ENCODE results near the gene ENAH.

Gene ENAH

GRCh38 chr1:225506727-225507126 lies 146.2 kb downstream of the ENAH start:
- no peak for TF ChIP-seq TCF12 (IDR thresholded peaks at IDR 0.05; ENCODE audit: low read depth)
- TF ChIP-seq NFIC (IDR thresholded peaks at IDR 0.05): no peak
- no peak for TF ChIP-seq USF1 (IDR thresholded peaks at IDR 0.05)
- TF ChIP-seq TEAD4 (IDR thresholded peaks at IDR 0.05): no peak
- TF ChIP-seq CEBPB (IDR thresholded peaks at IDR 0.05): no peak
- TF ChIP-seq FOXM1 (IDR thresholded peaks at IDR 0.05; ENCODE audit: borderline replicate concordance, low read depth): no peak
- TF ChIP-seq EP300 (IDR thresholded peaks at IDR 0.05; ENCODE audit: borderline replicate concordance): no peak
- TF ChIP-seq ZBTB7A (IDR thresholded peaks at IDR 0.05; ENCODE audit: low read depth): no peak
- no peak for TF ChIP-seq MAX (IDR thresholded peaks at IDR 0.05)
- no peak for TF ChIP-seq TAF1 (IDR thresholded peaks at IDR 0.05; ENCODE audit: low read depth)
- no peak for TF ChIP-seq RAD21 (IDR thresholded peaks at IDR 0.05; ENCODE audit: low read depth)
- TF ChIP-seq REST (IDR thresholded peaks at IDR 0.05; ENCODE audit: low read depth): no peak
- TF ChIP-seq EGR1 (IDR thresholded peaks at IDR 0.05): no peak
- no peak for TF ChIP-seq YY1 (IDR thresholded peaks at IDR 0.05; ENCODE audit: low read depth)
- no peak for TF ChIP-seq CREB1 (IDR thresholded peaks at IDR 0.05; ENCODE audit: low read depth)

GRCh38 chr1:225504776-225505175 lies 148.1 kb downstream of the ENAH start:
- TF ChIP-seq ZBTB7A (IDR thresholded peaks at IDR 0.05; ENCODE audit: low read depth) (no peak), RAD21 (IDR thresholded peaks at IDR 0.05; ENCODE audit: low read depth) (no peak), MAX (IDR thresholded peaks at IDR 0.05) (no peak), REST (IDR thresholded peaks at IDR 0.05; ENCODE audit: low read depth) (no peak)

GRCh38 chr1:225500624-225501192 lies 152.2 kb downstream of the ENAH start:
- no peak for TF ChIP-seq USF1 (IDR thresholded peaks at IDR 0.05)
- TF ChIP-seq RAD21 (IDR thresholded peaks at IDR 0.05; ENCODE audit: low read depth): no peak
- TF ChIP-seq CEBPB (IDR thresholded peaks at IDR 0.05): no peak
- no peak for TF ChIP-seq EGR1 (IDR thresholded peaks at IDR 0.05)
- TF ChIP-seq ZBTB7A (IDR thresholded peaks at IDR 0.05; ENCODE audit: low read depth): no peak
- TF ChIP-seq TCF12 (IDR thresholded peaks at IDR 0.05; ENCODE audit: low read depth): no peak
- TF ChIP-seq FOXM1 (IDR thresholded peaks at IDR 0.05; ENCODE audit: borderline replicate concordance, low read depth): no peak
- no peak for TF ChIP-seq REST (IDR thresholded peaks at IDR 0.05; ENCODE audit: low read depth)
- no peak for TF ChIP-seq YY1 (IDR thresholded peaks at IDR 0.05; ENCODE audit: low read depth)
- no peak for TF ChIP-seq NFIC (IDR thresholded peaks at IDR 0.05)
- TF ChIP-seq TEAD4 (IDR thresholded peaks at IDR 0.05): no peak
- TF ChIP-seq TAF1 (IDR thresholded peaks at IDR 0.05; ENCODE audit: low read depth): no peak
- no peak for TF ChIP-seq MAX (IDR thresholded peaks at IDR 0.05)

- TF ChIP-seq EGR1 (IDR thresholded peaks at IDR 0.05) (no peak), TAF1 (IDR thresholded peaks at IDR 0.05; ENCODE audit: low read depth) (no peak), CEBPB (IDR thresholded peaks at IDR 0.05) (no peak), NFIC (IDR thresholded peaks at IDR 0.05) (no peak), EP300 (IDR thresholded peaks at IDR 0.05; ENCODE audit: borderline replicate concordance) (no peak), USF1 (IDR thresholded peaks at IDR 0.05) (no peak), CREB1 (IDR thresholded peaks at IDR 0.05; ENCODE audit: low read depth) (no peak), MAX (IDR thresholded peaks at IDR 0.05) (no peak), ZBTB7A (IDR thresholded peaks at IDR 0.05; ENCODE audit: low read depth) (no peak), YY1 (IDR thresholded peaks at IDR 0.05; ENCODE audit: low read depth) (no peak)
Measured at GRCh38 chr1:225498549-225499136, 154.3 kb downstream of the ENAH start.

Data from Ishikawa (cell line).